HCT116 (cell line): ENCODE data around the gene CPZ. TPM values are rescaled to one million over a fixed set of nuclear protein-coding genes. Genes with fewer than 3 reads are reported as not detected.

Experiments
- ATAC-seq: fragments of 200-7000 bp; cut with Tn5 transposase; 2 replicates; pipeline ENCODE4 v1.9.1; 2020; ENCODE audit warnings: mild to moderate bottlenecking, moderate library complexity
- BruUV-seq: library from RNA; stranded (reverse); fragments of 400-500 nt; replicated peaks from 2 replicates; lab custom pipeline; 2021; lab: Mats Ljungman, UMichigan
- CTCF ChIA-PET: fragments of 300-600 bp; sonication (Branson Sonifier 250); formaldehyde crosslinking; loops from one replicate; lab custom pipeline; 2021; ENCODE audit warnings: antibody characterized with exemption; lab: Charles Lee
- POLR2A ChIA-PET: fragments of 300-600, 350-600 bp; sonication (Branson Sonifier 250); formaldehyde crosslinking; loops from one replicate; lab custom pipeline; 2021; ENCODE audit warnings: antibody characterized with exemption; lab: Charles Lee
- RAD21 ChIA-PET, 2 experiments: fragments of 300-600 bp; sonication (Branson Sonifier 250); formaldehyde crosslinking; loops; one replicate each; lab custom pipeline; 2023; ENCODE audit warnings: low total read pairs in 2 of 2; ENCODE audit not compliant: uncharacterized antibody in 2 of 2, unreplicated experiment in 2 of 2, low non-redundant PET in 1 of 2; lab: Charles Lee
- DNase-seq: peaks from one replicate; pipeline ENCODE4 v3.0.0-alpha.2; 2010; ENCODE audit warnings: low read depth, low spot score
- H2AFZ ChIP-seq: fragments of 200-600 bp; shearing (Covaris generic), sonication (generic); 2 replicates; pipeline ENCODE4 v1.6.1; 2017; ENCODE audit warnings: low read depth, mixed run types, mixed read lengths, antibody characterized with exemption, low read length; ENCODE audit not compliant: poor library complexity, severe bottlenecking
- H3K27ac ChIP-seq: 2 replicates; pipeline ENCODE4 v1.5.1; 2012; ENCODE audit warnings: low read depth, low read length
- H3K27me3 ChIP-seq: fragments of 200-600 bp; sonication (generic); 2 replicates; pipeline ENCODE4 v1.6.1; 2016; ENCODE audit warnings: mixed run types, low read length, mixed read lengths; ENCODE audit not compliant: insufficient read depth
- H3K36me3 ChIP-seq, 2 experiments: fragments of 200-500 bp in 1 of 2; fragments of 200-600 bp in 1 of 2; sonication (Bioruptor generic) in 1 of 2; sonication (generic) in 1 of 2; 2 replicates each; pipeline versions ENCODE4 v1.5.1 to v1.6.1; 2014 to 2016; ENCODE audit warnings: low read length in 2 of 2, inconsistent platforms in 1 of 2, mixed read lengths in 1 of 2, mixed run types in 1 of 2; ENCODE audit not compliant: insufficient read depth in 2 of 2, control insufficient read depth in 1 of 2
- H3K4me1 ChIP-seq, 2 experiments: fragments of 200-600 bp in 1 of 2; sonication (generic) in 1 of 2; 2 replicates each; pipeline versions ENCODE4 v1.5.1 to v1.6.1; 2012 to 2017; ENCODE audit warnings: low read length in 2 of 2, inconsistent platforms in 1 of 2, mild to moderate bottlenecking in 1 of 2, mixed read lengths in 1 of 2, mixed run types in 1 of 2, moderate library complexity in 1 of 2; ENCODE audit not compliant: insufficient read depth in 2 of 2, control insufficient read depth in 1 of 2
- H3K4me2 ChIP-seq: fragments of 200-600 bp; sonication (generic); 2 replicates; pipeline ENCODE4 v1.6.1; 2017; ENCODE audit warnings: mixed run types, low read length, mixed read lengths
- H3K4me3 ChIP-seq, 2 experiments: fragments of 200-600 bp in 1 of 2; sonication (generic) in 1 of 2; replicated peaks in 1 of 2; 2 replicates each; pipeline ENCODE4 v1.5.1; 2011 to 2016; ENCODE audit warnings: low read length in 2 of 2, control low read depth in 1 of 2, low read depth in 1 of 2, mild to moderate bottlenecking in 1 of 2, mixed read lengths in 1 of 2, mixed run types in 1 of 2
- H3K79me2 ChIP-seq: fragments of 200-600 bp; sonication (generic); 2 replicates; pipeline ENCODE4 v1.6.1; 2017; ENCODE audit warnings: mild to moderate bottlenecking, mixed run types, low read length, moderate library complexity, mixed read lengths; ENCODE audit not compliant: insufficient read depth
- H3K9ac ChIP-seq: fragments of 200-600 bp; sonication (generic); 2 replicates; pipeline ENCODE4 v1.6.1; 2016; ENCODE audit warnings: low read length, mixed read lengths
- H3K9me2 ChIP-seq: fragments of 200-600 bp; sonication (generic), shearing (Covaris generic); 2 replicates; pipeline ENCODE4 v1.6.1; 2017; ENCODE audit warnings: mixed run types, mild to moderate bottlenecking, moderate library complexity; ENCODE audit not compliant: insufficient read depth
- H3K9me3 ChIP-seq, 2 experiments: fragments of 200-500 bp in 1 of 2; fragments of 200-600 bp in 1 of 2; sonication (Bioruptor generic) in 1 of 2; sonication (generic) in 1 of 2; 2 replicates each; pipeline ENCODE4 v1.6.1; 2014 to 2017; ENCODE audit warnings: low read length in 2 of 2, mixed read lengths in 2 of 2, inconsistent platforms in 1 of 2, low read depth in 1 of 2, mild to moderate bottlenecking in 1 of 2, mixed run types in 1 of 2, moderate library complexity in 1 of 2; ENCODE audit not compliant: control insufficient read depth in 1 of 2, insufficient read depth in 1 of 2
- H4K20me1 ChIP-seq: fragments of 200-600 bp; sonication (generic), shearing (Covaris generic); 2 replicates; pipeline ENCODE4 v1.6.1; 2017; ENCODE audit warnings: mixed run types, mild to moderate bottlenecking, moderate library complexity; ENCODE audit not compliant: insufficient read depth
- CBX3 ChIP-seq: IDR thresholded peaks from 2 replicates; pipeline ENCODE4 v1.6.1; 2012; ENCODE audit warnings: low read depth
- CEBPB ChIP-seq: IDR thresholded peaks from 2 replicates; pipeline ENCODE4 v1.6.1; 2012; ENCODE audit warnings: low read depth
- CTCF ChIP-seq, 3 experiments: fragments of 200-600 bp in 1 of 3; sonication (generic) in 1 of 3; IDR thresholded peaks in 2 of 3; conservative IDR thresholded peaks in 1 of 3; 2 replicates each; pipeline ENCODE4 v1.5.1; 2012 to 2017; ENCODE audit warnings: low read depth in 2 of 3, low read length in 2 of 3, antibody characterized with exemption in 1 of 3, borderline replicate concordance in 1 of 3, control low read depth in 1 of 3, mild to moderate bottlenecking in 1 of 3, mixed read lengths in 1 of 3, mixed run types in 1 of 3, moderate library complexity in 1 of 3; ENCODE audit not compliant: insufficient read depth in 1 of 3
- EGR1 ChIP-seq: IDR thresholded peaks from 2 replicates; pipeline ENCODE4 v1.6.1; 2012; ENCODE audit warnings: low read depth
- ELF1 ChIP-seq: IDR thresholded peaks from 2 replicates; pipeline ENCODE4 v1.6.1; 2012; ENCODE audit warnings: low read depth, borderline replicate concordance
- EZH2phosphoT487 ChIP-seq: fragments of 200-600 bp; IDR thresholded peaks from 2 replicates; pipeline ENCODE4 v1.6.1; 2018; ENCODE audit warnings: antibody characterized with exemption, borderline replicate concordance
- FOSL1 ChIP-seq: IDR thresholded peaks from 2 replicates; pipeline ENCODE4 v1.6.1; 2012; ENCODE audit warnings: low read depth
- JUND ChIP-seq: IDR thresholded peaks from 2 replicates; pipeline ENCODE4 v1.6.1; 2012
- POLR2AphosphoS5 ChIP-seq: IDR thresholded peaks from 2 replicates; pipeline ENCODE4 v1.6.1; 2011; ENCODE audit warnings: mild to moderate bottlenecking, low read depth, low read length, moderate library complexity
- RAD21 ChIP-seq: IDR thresholded peaks from 2 replicates; pipeline ENCODE4 v1.6.1; 2012; ENCODE audit warnings: low read depth, mild to moderate bottlenecking
- REST ChIP-seq: IDR thresholded peaks from 2 replicates; pipeline ENCODE4 v1.6.1; 2012; ENCODE audit warnings: low read depth
- SIN3A ChIP-seq: IDR thresholded peaks from 2 replicates; pipeline ENCODE4 v1.6.1; 2012; ENCODE audit warnings: low read depth
- SP1 ChIP-seq: IDR thresholded peaks from 2 replicates; pipeline ENCODE4 v1.6.1; 2012; ENCODE audit warnings: low read depth
- SRF ChIP-seq: IDR thresholded peaks from 2 replicates; pipeline ENCODE4 v1.6.1; 2012; ENCODE audit warnings: low read depth
- YY1 ChIP-seq: IDR thresholded peaks from 2 replicates; pipeline ENCODE4 v1.6.1; 2011; ENCODE audit warnings: low read length, low read depth, moderate library complexity, mild to moderate bottlenecking; ENCODE audit not compliant: insufficient replicate concordance; ENCODE audit errors: extremely low read depth
- intact Hi-C: fragments of 100-400 bp; cut with micrococcal nuclease; formaldehyde crosslinking; loops from 2 replicates; pipeline ENCODE4 v1.10.0; 2022
- total RNA-seq: library from RNA; stranded (reverse); gene quantifications from one replicate; pipeline ENCODE4 v1.2.1, GENCODE V29; 2021; ENCODE audit not compliant: unreplicated experiment
- TF ChIP-seq, protein P1 (sequence below): IDR thresholded peaks from 2 replicates; pipeline ENCODE4 v1.6.1; 2012
- TF ChIP-seq, protein P2 (sequence below): IDR thresholded peaks from 2 replicates; pipeline ENCODE4 v1.6.1; 2011; ENCODE audit warnings: mild to moderate bottlenecking, low read length, moderate library complexity; ENCODE audit not compliant: insufficient replicate concordance; ENCODE audit errors: extremely low read depth
- TF ChIP-seq, protein P3 (sequence below): IDR thresholded peaks from 2 replicates; pipeline ENCODE4 v1.6.1; 2012

CPZ gene
- total RNA-seq, 1 experiment from 2014 or later: not detected

- no TSS peak for BruUV-seq
- CTCF ChIA-PET: no interaction called here
Observed at GRCh38 chr4:8602686-8603430, 10.3 kb downstream of the CPZ start.

More at GRCh38 chr4:8602686-8603430, 10.3 kb downstream of the CPZ start:
- Histone ChIP-seq H2AFZ (no peak overlapping the region), H3K9me2 (no peaks in the 10 kb centered on the region), H3K4me1 (peaks cover 11 to 17% of the 10 kb centered on the region in 2 experiments; a peak in 3 of 4 replicates), H4K20me1 (no peaks in the 10 kb centered on the region), H3K4me3 (no peak overlapping the region), H3K4me2 (no peak overlapping the region), H3K9ac (no peak overlapping the region), H3K9me3 (no peaks in the 10 kb centered on the region), H3K79me2 (no peaks in the 10 kb centered on the region), H3K27me3 (0 out of 2 replicates have a peak, but pooled peaks cover 4% of the 10 kb centered on the region), H3K27ac (no peak overlapping the region), H3K36me3 (no peaks in the 10 kb centered on the region)
- ATAC-seq (no peak), DNase-seq (no peak)
- TF ChIP-seq EZH2phosphoT487 (no peak), CTCF (IDR thresholded peaks at IDR 0.05 in 2 of 3, conservative IDR thresholded peaks at IDR 0.05 in 1 of 3; ENCODE audit: borderline replicate concordance in 1 of 3, insufficient read depth in 1 of 3, low read depth in 2 of 3, low read length in 2 of 3) (no peak), SRF (no peak), SIN3A (no peak), EGR1 (no peak), ELF1 (no peak), CEBPB (no peak), YY1 (no peak), REST (no peak), SP1 (no peak), CBX3 (no peak), JUND (no peak), RAD21 (no peak), FOSL1 (no peak), POLR2AphosphoS5 (no peak)
- TF ChIP-seq, protein P1, sequence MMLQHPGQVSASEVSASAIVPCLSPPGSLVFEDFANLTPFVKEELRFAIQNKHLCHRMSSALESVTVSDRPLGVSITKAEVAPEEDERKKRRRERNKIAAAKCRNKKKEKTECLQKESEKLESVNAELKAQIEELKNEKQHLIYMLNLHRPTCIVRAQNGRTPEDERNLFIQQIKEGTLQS: no peak
- TF ChIP-seq, protein P2, sequence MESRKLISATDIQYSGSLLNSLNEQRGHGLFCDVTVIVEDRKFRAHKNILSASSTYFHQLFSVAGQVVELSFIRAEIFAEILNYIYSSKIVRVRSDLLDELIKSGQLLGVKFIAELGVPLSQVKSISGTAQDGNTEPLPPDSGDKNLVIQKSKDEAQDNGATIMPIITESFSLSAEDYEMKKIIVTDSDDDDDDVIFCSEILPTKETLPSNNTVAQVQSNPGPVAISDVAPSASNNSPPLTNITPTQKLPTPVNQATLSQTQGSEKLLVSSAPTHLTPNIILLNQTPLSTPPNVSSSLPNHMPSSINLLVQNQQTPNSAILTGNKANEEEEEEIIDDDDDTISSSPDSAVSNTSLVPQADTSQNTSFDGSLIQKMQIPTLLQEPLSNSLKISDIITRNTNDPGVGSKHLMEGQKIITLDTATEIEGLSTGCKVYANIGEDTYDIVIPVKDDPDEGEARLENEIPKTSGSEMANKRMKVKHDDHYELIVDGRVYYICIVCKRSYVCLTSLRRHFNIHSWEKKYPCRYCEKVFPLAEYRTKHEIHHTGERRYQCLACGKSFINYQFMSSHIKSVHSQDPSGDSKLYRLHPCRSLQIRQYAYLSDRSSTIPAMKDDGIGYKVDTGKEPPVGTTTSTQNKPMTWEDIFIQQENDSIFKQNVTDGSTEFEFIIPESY: no peak
- TF ChIP-seq, protein P3, sequence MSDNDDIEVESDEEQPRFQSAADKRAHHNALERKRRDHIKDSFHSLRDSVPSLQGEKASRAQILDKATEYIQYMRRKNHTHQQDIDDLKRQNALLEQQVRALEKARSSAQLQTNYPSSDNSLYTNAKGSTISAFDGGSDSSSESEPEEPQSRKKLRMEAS: no peak
- POLR2A ChIA-PET: no interaction called here
- intact Hi-C loops: loop anchor here (10.0 kb wide), 1 partner anchor 282 kb away; no protein-coding TSS in a partner anchor
- RAD21 ChIA-PET: no interaction called here
